Lower leg skin (tissue), 4 donors: ENCODE results near the gene PIEZO2. TPM values are rescaled to one million over a fixed set of nuclear protein-coding genes. Genes with fewer than 3 reads are reported as not detected.

Experiments
- DNase-seq, 2 donors: peaks; one replicate each; pipeline ENCODE4 v3.0.0-alpha.2; 2019; ENCODE audit warnings: low spot score in 2 of 2
- H3K4me3 ChIP-seq: fragments of 200-600 bp; sonication (generic); 2 replicates; pipeline ENCODE4 v1.5.1; 2017; ENCODE audit warnings: mild to moderate bottlenecking, low read depth; ENCODE audit not compliant: poor library complexity, severe bottlenecking
- POLR2A ChIP-seq, 2 donors: fragments of 450-650 bp; IDR thresholded peaks; one replicate each; pipeline ENCODE4 v1.6.1; 2016 to 2017; ENCODE audit warnings: antibody characterized with exemption in 2 of 2, mild to moderate bottlenecking in 1 of 2, moderate library complexity in 1 of 2
- WGBS, 2 donors: methylation state at CpG; one replicate each; pipeline ENCODE4 v1.1.5; 2018; 5-methylcytosine and 5-hydroxymethylcytosine counted together
- intact Hi-C: fragments of 100-400 bp; cut with DNase I; formaldehyde crosslinking; loops from one replicate; pipeline ENCODE4 v1.15.0; 2023; ENCODE audit warnings: low total_unique reads
- total RNA-seq, 4 donors: library from RNA; depleted of rRNA; stranded (reverse); fragments of >200 nt; gene quantifications; one replicate each; pipeline ENCODE4 v1.1.0, GENCODE V29; 2016
- TF ChIP-seq, protein P1 (sequence below), 3 donors: fragments of 450-650 bp; IDR thresholded peaks; one replicate each; pipeline ENCODE4 v1.5.1; 2016; ENCODE audit warnings: antibody characterized with exemption in 3 of 3, mild to moderate bottlenecking in 3 of 3, moderate library complexity in 2 of 3

The PIEZO2 gene
- total RNA-seq, 4 donors from 2014 or later = 0.30 to 1.8 (median 0.64) TPM

DNA sequence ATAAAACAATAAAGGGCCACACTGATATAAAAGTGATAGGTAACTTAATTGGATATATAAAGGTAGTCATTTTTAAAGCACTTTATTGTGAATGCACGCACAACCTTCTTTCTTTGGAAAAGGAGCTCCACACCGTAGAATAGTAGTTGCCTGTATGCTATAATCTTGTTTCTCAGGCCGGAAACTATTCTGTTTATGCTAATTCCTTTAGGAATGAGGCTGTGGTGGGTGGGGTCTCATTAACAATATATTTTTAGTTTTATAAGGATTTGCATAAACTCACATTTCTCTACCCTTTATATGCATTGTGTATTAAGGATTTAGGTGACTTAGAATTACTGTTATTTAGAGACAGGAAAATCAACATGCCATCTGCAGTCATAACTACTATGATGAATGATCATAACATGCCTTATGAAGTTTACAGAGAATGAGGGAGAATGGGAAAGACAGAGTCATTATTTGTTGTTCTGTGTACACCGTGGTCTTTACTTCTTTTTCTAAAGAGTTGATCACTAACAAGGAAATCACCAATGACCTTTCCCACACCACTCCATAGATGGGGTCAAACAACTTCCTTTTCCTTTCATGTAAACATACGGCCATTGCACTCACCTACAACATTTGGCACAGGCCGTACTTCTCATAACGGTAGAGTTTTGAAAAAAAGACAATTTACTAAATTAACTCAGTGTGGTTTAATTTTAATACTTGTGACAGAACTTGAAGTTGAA is 84.5 kb downstream of the PIEZO2 start:
- intact Hi-C loops = no loop called here
- TF ChIP-seq POLR2A (IDR thresholded peaks at IDR 0.05) = no peak
- TF ChIP-seq, protein P1, sequence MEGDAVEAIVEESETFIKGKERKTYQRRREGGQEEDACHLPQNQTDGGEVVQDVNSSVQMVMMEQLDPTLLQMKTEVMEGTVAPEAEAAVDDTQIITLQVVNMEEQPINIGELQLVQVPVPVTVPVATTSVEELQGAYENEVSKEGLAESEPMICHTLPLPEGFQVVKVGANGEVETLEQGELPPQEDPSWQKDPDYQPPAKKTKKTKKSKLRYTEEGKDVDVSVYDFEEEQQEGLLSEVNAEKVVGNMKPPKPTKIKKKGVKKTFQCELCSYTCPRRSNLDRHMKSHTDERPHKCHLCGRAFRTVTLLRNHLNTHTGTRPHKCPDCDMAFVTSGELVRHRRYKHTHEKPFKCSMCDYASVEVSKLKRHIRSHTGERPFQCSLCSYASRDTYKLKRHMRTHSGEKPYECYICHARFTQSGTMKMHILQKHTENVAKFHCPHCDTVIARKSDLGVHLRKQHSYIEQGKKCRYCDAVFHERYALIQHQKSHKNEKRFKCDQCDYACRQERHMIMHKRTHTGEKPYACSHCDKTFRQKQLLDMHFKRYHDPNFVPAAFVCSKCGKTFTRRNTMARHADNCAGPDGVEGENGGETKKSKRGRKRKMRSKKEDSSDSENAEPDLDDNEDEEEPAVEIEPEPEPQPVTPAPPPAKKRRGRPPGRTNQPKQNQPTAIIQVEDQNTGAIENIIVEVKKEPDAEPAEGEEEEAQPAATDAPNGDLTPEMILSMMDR (IDR thresholded peaks at IDR 0.05) = no peak
- no peak overlapping the region for H3K4me3 ChIP-seq
- WGBS, 2 donors = 50 to 62% methylated on average over 7 of the region's 7 CpGs
- no peak for DNase-seq

DNA sequence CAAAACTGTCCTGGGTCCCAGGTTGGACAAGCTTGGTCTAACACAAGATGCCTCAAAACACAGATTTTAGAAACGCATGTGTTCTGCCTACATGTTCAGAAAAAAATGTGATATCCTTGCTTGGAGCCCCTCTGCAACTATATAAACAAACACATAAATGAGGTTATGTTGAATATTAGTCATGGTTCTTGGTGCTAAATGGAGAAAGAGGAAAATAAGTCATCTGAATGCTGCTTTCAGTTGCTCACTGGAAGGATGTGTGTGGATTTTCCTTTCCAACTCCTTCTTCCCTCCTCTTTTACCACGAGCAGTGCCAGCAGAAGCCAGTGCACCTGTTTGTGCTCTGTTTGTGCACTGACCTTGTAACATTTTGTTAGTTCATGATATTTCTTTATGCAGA is 85.3 kb downstream of the PIEZO2 start:
- DNase-seq = no peak
- WGBS, 2 donors = 58 to 79% methylated on average over 2 of the region's 2 CpGs
- no peak for TF ChIP-seq POLR2A (IDR thresholded peaks at IDR 0.05)
- TF ChIP-seq, protein P1 (IDR thresholded peaks at IDR 0.05) = no peak
- intact Hi-C loops = no loop called here
- H3K4me3 ChIP-seq = no peak overlapping the region

DNA sequence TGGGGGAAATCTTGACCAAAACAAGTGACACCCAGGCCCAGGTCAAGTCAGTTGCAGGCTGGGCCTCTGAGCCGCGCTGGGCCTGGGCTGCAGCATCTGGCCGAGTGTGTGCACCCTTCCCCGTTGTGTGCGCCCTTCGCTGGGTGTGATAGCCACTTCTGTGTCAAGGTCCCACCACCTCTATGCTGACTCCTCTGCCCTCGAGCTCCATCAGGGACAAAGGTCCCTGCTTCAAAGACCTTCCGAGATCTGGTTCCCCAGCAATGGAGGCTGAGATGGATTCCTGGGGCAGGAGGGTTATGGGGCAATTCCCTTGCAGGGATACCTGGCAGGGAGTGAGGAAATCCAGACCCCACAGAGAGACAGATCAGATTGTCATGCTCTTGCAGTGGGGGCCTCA is 93.6 kb downstream of the PIEZO2 start:
- no peak for DNase-seq
- TF ChIP-seq POLR2A (IDR thresholded peaks at IDR 0.05) = no peak
- TF ChIP-seq, protein P1 (IDR thresholded peaks at IDR 0.05) = no peak
- intact Hi-C loops = no loop called here
- no peak overlapping the region for H3K4me3 ChIP-seq
- WGBS, 2 donors = 91 to 96% methylated on average over 8 of the region's 8 CpGs

DNA sequence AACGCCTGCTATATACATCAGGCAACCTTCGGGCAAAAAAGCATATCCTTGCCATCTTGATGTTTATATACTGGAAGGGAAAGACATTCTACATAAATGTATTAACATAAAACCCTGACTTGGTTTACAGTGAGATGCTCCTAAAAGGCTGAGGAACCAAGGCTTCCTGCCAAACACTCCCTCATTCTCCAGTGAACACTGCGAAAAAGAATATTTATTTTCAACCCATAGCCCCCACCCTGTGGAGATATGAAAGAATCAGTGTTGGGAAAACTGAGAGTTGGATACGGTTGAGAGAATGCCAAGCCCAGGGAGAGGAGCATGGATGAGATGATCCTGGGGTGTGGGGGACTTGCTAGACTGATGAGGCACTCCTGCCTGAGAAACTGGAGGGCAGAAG is 94.9 kb downstream of the PIEZO2 start:
- WGBS, 2 donors = 76 to 84% methylated on average over 4 of the region's 4 CpGs
- intact Hi-C loops = no loop called here
- TF ChIP-seq, protein P1 (IDR thresholded peaks at IDR 0.05) = no peak
- TF ChIP-seq POLR2A (IDR thresholded peaks at IDR 0.05) = no peak
- H3K4me3 ChIP-seq = no peak overlapping the region
- no peak for DNase-seq

DNA sequence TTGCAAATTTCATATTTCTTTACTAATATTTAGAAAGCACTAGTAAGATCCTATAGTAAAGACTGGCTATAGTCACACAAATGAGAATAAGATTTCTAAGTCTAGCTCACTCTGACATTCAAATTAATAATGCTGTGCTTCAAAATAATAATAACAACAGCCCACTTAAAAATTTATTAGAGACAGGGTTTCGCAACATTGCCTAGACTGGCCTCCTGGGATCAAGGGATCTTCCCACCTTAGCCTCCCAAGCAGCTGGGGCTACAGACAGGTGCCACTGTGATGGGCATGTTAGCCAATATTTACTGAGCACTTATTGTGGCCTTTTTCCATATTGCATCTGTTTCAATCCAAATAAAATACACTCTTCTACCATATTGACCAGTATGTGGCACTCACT is 96.1 kb downstream of the PIEZO2 start:
- 100% methylated on average over 1 of the region's 1 CpG for WGBS, 2 donors
- TF ChIP-seq POLR2A (IDR thresholded peaks at IDR 0.05) = no peak
- TF ChIP-seq, protein P1 (IDR thresholded peaks at IDR 0.05) = no peak
- intact Hi-C loops = no loop called here
- H3K4me3 ChIP-seq = no peak overlapping the region
- DNase-seq = no peak

DNA sequence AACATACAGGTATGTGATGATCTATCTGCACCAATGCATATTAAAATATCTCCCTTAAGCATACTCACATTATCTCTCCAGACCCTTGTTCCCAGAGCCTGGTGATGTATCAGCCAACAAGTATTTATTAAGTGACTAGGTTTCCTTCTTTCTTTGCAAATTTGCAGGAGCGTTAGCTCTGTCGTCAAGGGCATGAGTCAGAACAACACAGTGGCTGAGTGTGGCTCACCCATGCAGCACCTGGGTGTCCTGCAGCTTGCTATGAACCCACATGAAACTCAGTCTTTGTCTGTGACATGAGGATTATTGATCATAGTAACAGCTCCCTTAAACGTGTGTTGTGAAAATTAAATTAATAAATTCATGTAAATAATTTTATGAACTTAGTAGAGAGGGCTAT is 96.6 kb downstream of the PIEZO2 start:
- TF ChIP-seq POLR2A (IDR thresholded peaks at IDR 0.05) = no peak
- TF ChIP-seq, protein P1 (IDR thresholded peaks at IDR 0.05) = no peak
- no peak for DNase-seq
- H3K4me3 ChIP-seq = no peak overlapping the region
- intact Hi-C loops = no loop called here
- 81 to 88% methylated on average over 3 of the region's 3 CpGs for WGBS, 2 donors
